ENCODE results near the gene FLII.

Gene FLII

DNA sequence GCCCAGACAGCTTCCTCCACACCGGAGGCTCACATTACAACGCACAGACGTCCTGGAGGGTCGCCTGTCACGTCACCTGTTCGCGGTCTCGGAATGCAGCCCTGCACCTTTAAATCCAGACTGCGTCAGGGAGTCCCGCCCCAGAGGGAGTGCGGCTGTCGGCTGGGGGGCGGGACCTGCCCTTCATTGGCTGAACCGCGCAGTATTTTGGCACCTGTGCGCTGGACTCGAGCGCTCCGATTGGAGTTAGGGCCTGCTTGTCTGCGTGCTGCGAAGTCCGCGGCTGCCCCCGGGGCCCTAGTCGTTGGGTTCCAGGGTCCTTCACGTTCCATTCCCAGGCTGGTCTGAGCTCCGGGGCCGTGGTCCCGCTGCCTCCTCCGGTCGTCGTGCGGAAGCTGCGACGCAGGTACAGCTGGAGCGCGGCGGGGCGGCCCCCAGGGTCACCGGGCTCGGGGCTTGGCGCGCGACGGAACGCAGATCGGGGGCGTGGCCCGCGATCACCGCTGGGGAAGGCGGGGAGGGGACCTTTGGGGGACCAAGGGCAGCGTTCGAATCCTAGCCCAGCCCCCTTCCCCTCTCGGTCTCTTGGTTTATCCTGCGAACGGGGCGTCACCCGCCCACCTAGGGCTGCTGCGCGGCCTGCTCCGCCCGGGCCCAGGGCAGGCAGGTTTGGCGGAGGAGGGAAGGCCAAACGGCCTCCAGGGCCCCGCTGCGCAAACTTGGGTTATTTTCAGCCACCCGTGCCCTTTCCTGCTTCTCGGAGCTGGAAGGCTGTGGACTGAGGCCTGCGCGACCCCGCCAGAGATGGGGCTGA is 2.0 kb upstream of the FLII start, which contains the start of gene MIEF2:
Gene MIEF2, plus strand, starts transcription at position 331 of the 814 bp plus-strand sequence. CDS start 2,059 bp downstream, outside the sequence.
- peak; percentile 83 to 89 for DNase-seq (ENCODE audit: low read depth in 2 of 2)

DNA sequence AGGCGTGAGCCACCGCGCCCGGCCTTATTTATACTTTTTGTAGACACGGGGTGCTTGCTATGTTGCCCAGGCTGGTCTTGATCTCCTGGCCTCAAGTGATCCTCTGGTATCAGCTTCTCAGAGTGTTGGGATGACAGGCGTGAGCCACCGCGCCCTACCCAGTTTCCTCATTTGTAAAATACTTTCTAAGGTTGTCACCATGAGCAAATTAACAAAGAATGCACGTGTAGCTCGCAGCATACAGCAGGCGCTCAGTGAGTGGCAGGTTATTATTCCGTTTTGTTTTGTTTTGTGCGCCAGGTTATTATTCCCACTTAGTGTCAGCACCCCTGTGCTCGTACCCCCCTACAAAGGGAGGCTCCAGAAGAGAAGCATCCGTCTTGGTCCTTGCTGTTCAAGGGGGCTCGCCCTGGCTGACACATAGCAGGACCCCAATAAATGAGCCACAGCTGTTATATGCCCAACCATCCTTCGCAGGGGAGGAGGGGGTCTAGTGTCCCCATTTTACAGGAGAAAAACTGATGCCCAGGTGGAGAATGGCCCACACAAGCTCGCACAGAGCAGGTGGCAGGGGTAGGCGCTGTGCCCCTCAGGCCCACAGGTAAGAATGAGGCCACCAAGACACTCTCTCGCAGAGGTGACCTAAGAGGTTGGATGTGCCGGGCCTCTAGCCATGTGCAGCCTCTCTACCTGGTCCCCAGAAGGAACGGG is 1.2 kb upstream of the FLII start:
- no peak for DNase-seq (ENCODE audit: low read depth in 2 of 2)

DNA sequence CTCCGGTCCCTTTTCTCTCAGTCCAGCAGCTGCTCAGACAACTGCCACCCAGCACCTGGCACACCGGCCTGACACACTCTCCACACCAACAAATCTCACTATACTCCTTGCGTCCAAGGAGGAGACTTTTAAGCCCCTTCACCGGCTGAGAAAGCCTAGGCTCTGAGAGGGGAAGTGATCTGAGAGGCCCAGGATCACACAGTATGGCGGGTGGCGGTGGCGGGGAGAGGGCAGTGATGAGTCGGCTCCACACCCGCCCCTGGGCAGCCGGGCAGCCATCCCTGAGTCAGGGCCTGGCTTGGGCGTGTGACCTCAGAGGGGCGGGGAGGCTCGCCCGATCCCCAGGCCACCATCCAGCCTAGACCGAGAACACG is 569 bp downstream of the FLII start:
- peak in 1 of 2 experiments; percentile 44 for DNase-seq (ENCODE audit: low read depth in 2 of 2)

DNA sequence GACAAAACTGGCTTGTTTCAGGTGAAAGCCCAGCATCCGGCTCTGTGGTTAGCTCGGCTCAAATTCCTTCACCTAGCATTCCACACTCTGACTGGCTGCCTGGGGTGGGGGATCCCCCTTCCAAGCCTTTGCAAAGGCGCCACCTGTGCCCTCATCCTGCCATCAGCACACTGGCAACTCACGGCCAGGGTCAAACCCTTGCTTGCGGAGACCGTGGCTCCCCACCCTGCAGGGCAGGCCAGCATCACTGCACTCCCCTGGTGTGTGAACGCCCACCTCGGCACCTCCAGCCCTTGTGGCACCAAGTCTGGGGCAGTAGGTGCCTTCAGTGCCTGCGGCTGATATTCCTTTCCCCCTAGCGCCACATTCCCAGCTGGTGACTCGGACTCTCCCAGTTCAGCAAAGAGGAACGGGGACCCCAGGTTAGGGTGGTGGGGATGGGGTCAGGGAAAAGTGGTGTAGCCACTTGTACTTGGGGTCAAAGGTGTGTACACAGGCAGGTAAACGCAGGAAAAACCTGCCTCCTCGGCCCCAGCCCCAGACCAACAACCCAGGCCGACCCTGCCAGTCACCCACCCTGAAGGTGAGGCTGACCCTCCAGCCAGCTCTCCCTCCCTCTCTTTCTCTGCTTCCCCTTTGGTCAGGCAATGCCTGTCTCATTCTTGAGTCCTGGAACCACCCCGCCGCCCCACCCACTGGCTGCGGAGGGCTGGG is 1.1 kb downstream of the FLII start:
- DNase-seq (ENCODE audit: low read depth in 2 of 2) = peak in 1 of 2 experiments; percentile 22

DNA sequence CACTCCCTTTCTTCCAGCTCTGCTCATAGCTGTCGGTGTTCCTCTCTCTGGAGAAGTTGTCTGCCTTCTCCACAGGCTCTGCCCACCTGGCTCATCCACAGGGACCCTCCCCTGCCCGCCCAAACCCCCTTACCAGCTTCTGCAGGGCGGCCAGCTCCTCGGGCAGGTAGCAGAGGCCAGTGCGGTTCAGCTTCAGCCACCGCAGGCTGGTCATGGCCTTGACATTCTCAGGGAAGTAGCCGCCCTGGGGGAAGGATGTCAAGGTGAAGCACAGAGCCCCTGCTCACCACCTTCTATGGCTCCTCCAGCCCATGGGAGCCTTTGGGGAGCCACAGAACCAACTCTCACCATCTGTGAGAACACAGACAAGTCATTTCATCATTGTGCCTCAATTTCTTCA is 1.8 kb downstream of the FLII start:
- no peak for DNase-seq (ENCODE audit: low read depth in 2 of 2)

DNA sequence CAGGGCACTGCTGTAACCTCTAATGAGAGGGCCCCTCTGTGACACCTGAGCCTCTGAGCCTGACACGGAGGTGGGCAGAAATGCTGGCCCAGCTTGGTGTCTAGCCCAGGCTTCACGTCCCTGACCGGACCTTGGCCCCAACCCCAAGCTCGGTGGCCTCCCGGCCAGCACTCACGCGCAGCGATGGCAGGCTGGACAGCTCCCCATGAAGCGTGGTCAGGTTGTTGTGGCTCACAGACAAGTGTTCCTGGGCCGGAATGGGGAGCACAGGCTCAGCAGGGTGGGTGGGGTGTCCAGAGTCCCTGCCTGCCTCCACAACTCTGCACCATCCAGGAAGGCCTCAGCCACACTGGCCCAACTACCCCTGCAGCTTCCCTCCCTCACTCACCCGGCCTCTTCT is 2.2 kb downstream of the FLII start:
- DNase-seq (ENCODE audit: low read depth in 2 of 2) = no peak

DNA sequence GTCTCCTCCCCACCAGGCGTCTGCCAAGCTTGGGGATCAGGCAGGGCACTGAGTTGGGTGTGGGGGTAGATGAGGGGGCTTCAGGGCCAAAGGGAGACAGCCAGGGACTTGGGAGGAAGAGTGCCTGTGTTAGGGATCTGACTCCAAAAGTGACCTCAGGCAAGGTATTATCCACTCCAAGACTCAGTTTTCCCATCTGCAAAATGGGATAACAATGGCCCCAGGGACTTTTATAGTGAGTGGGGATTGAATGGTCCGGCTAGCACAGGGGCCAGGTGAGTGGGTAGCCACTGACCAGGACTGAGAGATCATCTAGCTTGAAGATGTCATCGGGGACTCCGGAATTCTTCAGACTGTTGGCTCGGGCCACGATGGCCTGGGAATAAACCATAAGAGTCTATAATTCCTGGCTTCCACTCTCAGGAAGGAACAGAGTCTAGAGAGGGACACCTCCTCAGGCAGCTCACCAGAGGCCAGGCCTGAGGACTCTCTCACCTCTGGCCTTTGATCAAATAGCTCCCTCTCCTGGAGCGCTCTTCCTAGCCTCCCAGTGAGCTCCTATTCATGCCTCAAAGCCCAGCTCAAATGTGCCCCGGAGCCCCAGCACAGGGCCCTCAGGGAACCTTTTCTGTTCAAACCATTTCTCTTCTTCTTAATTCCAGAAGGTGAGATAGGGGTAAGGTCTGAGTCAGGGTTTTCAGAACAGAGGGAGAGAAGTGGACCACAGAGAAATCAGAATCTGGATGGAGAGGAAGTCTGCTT is 3.5 kb downstream of the FLII start:
- no peak for DNase-seq (ENCODE audit: low read depth in 2 of 2)

DNA sequence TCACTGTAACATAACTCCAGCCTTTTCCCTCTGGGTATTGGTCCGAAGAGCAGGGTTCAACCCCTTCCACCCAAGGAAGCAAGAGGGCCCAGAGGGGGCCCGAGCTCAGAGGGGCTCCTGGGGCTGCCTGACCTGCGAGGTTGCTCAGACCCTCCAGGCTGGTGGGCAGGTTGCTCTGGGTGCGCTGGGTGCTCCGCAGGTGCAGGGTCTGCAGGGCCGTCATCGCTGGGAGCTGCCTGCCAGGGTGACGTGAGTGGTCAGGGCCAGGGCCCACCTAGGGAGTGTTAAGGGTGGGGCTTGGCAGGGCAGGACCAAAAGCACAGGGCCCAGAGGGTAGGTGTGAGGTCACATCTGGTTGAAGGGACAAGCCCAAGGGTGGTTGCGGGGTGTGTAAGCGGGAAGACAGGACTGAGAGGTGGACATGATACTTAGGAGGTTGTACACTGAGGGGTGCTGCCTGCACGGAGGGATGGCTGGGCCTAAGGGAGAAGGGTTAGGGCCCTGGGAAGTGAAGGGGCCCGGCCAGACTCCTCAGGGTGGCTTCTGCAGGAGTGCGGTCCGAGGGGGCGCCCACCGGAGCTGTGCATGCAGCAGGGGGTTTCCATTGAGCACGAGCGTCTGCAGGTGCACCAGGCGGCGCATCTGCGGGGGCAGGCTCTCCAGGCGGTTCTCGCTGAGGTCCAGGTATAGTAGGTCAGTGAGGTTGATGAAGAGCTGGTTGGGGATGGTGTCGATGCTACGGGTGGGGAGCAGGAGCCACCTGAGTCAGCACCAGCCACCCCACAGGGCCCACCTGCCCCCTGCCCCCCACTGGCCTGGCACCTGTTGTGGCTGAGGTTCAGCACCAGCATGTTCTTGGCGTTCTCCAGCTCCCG is 4.4 kb downstream of the FLII start:
- no peak for DNase-seq (ENCODE audit: low read depth in 2 of 2)

DNA sequence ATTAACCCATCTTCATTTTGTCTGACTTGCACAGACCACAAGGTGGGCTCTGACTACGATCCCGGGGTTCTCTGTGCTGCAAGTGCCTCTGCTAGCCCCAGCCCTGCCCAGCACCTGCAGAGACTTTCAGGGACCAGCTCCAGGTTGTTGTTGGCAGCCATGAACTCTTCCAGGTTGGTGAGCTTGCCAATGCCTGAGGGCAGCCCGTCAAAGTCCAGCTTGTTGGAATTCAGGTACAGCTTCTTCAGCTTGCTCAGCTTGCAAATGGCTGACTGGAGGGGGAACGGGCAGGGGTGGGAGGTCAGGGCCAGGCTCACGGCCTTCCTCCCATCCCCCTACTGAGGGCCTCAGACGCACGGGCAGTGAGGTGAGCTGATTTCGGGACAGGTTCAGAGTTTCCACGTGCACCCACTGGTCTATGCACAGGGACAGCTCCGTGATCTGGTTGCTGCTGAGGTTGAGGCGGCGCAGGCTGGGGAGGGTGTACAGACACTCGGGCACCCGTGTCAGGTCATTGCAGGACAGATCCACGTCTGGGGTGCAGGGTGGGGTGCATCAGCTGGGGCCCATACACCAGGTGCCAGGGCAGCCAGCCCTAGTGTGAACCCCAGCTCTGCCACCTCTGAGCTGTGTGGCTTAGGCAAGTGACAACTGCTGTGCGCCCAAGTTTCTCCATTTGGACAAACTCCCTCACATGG is 5.2 kb downstream of the FLII start:
- DNase-seq (ENCODE audit: low read depth in 2 of 2) = no peak

DNA sequence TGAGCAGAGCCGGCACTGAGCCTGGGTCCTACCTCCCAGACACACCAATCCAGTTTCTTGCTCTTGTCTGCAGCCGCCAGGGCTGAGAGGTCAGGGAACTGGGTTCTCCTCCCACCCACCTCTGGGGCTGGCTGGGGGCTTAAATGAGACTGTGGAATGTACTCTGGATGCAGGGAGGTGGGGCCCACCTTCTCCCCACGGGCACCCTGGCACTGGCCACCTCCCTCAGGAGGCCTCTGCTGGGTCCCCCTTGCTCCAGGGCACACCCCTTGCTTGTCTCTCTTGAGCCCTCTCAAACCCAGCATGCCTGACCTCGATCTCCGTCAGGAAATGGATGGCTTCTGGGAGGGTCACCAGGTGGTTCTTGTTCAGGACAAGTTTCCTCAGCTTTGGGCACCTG is 6.4 kb downstream of the FLII start:
- no peak for DNase-seq (ENCODE audit: low read depth in 2 of 2)

DNA sequence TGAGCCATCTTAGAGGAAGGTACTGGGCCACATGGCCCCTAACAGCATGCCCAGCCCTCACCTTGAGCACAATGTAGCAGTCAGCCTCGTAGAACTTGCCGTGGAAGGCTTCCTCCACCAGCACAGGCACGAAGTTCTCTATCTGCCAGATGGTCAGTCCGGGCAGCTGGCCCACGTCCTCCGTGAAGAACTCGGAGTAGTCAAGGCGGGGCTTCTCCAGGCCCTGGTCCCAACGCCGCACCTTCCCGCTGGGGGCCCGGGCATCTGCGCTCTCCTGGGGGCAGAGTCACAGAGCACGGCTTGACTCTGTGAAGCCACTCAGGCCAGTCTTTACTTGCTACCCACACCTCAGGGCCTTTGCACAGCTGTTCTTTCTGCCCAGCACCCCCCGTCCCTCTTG is 7.3 kb downstream of the FLII start:
- no peak for DNase-seq (ENCODE audit: low read depth in 2 of 2)

DNA sequence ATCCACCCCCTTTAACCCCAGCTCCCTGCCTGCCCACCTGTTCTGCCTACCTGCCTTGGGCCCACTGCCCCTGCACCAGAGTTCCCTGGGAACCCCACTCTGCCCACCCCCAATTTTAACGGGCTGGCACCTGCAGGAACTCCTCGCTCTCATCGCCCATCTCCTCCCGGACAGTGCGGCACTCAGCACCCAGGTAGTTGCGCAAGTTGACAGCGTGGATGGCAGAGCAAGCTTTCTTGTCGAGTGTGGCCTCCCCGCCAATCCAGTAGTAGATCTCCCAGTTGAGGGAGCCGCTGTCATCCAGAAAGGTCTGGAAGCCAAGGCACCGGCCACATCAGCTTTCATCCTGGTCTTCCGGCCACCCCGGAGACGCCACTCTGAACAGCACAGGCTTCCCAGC is 7.8 kb downstream of the FLII start:
- no peak for DNase-seq (ENCODE audit: low read depth in 2 of 2)

DNA sequence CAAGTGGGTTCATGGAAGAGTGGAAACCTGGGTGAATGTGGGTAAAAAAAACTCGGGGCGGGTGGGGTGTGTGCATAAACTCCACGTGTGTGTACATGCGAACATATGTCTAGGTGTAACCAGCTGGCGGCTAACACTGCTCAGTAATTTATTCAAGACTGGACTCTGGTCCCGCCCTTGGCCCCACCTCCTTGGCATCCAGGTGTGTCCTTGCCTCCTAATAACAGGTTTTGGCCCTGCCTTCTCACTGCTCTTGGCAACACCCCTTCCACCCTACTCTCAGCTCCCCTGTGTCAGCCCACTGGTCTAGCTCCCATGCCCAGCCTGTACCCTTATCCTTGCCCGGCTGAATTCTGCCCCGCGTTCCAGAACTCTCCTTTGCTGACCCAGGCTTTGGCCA is 8.3 kb downstream of the FLII start:
- DNase-seq (ENCODE audit: low read depth in 2 of 2) = no peak

DNA sequence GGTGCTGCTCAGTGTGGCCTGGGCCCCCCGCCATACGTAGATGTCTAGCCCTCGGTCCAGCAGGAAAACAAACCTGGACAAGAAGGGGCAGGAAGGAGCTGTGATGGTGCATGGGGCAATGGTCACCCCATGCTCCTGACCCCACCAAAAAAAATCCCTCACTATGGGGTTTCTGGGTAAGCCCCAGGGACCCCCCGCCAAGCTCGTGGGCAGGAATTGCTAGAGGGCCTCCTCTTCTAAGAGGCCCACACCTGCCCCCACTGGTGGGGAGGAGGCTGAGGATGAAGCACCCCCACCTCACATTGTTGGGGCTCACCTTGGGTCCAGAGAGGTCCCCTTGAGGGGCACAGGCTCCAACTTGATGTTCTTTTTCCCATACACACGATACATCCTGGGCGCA is 9.7 kb downstream of the FLII start:
- DNase-seq (ENCODE audit: low read depth in 2 of 2) = no peak

DNA sequence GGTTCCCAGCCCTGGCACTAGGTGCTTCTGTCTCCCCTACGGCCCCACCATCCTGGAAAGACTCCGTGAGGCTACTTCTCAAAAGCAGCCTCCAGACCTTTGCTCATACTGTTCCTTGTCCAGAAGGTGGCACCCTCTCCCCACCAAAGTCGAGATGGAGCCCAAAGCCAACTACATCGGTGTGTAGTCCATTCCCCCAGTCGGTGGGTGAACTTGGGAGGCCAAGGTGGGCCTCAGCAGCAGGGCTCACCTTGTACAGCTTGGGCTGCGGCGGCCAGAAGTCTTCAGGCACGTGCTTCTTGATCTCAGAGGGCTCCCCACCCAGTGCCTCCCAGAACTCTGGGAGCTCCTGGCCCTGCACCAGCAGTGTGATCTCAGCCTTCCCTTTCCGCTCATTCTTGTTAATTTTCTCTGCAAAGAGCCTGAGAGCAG is 10.2 kb downstream of the FLII start:
- peak in 1 of 2 experiments; percentile 52 for DNase-seq (ENCODE audit: low read depth in 2 of 2)

DNA sequence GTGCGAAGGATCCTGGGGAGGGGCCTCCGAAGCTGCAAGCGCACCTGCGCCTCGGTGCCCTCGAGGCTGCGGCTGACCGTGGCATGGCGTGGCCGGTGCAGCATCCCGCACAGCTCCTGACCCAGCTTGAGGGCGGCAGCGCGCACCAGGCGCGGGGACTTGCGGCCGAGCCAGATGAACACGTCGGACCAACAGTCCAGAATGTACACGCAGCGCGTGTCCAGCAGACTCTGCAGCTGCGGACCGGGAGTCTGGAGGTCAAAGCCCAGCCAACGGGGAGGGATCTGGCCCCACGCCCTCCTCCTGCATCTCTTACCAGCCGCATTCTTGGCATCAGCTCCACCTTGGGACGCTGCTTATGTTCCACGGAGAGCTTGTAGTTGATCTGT is 10.9 kb downstream of the FLII start:
- no peak for DNase-seq (ENCODE audit: low read depth in 2 of 2)

DNA sequence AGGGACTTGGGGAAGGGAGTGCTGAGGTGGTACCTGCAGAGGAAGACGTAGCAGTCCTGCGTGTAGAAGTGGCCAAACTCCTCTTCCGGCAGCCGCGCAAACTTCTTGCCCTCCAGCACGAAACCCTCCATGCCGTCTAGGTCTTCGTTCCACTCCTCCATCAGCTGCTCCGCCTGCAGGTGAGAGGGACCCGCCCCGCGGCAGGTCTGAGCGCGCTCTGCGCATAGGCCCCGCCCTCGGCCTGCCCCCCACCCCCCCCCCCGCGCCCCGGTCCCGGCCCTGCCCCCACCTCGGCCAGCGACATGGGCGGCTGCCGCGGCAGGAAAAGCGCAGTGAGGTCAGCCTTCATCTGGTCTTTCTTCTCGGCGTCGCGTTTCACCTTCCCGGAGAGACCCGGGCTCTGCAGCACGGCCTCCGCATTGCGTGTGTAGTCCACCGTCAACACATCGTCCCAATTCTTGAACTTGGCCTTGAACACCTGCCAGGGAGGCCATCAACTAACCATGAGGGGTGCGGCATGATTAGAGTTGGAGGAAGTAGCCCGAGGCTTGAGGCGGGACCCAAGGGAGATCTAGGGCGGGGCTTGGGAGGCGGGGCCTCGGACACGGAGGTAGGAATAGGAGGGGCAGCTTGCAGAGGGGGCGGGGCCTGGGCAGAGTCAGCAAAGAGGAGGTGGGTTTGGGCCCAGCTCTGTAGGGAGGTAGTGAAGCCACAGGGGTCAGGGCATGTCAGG is 11.5 kb downstream of the FLII start:
- DNase-seq (ENCODE audit: low read depth in 2 of 2) = peak in 1 of 2 experiments; percentile 49

DNA sequence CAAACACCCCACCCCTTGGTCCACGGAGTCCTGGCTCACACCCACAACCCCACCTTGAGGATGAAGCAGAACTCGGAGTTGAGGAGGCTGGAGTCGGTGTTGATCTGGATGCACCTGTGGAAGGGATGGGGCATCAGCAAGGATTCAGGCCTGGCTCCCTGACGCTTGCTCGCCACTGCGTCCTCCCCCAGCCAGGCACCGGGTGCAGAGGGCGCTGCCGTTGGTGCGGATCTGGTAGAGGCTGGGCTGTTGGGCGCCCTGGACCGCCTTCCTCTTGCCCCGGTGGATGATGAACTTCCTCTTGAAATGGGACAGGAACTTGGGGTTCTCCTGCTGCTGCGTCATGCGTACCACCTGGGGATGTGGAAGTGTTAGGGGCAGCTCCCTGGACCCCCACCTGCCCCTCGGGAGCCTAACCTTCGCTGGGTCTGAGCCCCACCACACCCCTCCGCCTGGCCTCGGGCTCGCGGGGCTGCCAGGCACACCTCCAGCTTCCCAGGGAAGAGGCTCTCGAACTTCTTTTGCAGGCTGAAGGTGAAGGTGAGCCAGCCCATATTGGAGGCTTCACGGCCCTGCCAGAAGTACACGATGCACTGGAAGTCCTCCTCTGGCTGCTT is 12.3 kb downstream of the FLII start:
- no peak for DNase-seq (ENCODE audit: low read depth in 2 of 2)

Data from stimulated activated CD4-positive, alpha-beta T cell treated with anti-CD3 and anti-CD28 coated beads, Interleukin-12 subunit alpha, Interleukin-12 subunit beta, amount 100 ng/mL, for 24 hours (primary cell).